ENCODE data around the gene PPP3R1. TPM values are rescaled to one million over a fixed set of nuclear protein-coding genes. Genes with fewer than 3 reads are reported as not detected.

PPP3R1 gene
- total and polyA plus RNA-seq, 2 donors, result 31.3 to 75.2 TPM

DNA sequence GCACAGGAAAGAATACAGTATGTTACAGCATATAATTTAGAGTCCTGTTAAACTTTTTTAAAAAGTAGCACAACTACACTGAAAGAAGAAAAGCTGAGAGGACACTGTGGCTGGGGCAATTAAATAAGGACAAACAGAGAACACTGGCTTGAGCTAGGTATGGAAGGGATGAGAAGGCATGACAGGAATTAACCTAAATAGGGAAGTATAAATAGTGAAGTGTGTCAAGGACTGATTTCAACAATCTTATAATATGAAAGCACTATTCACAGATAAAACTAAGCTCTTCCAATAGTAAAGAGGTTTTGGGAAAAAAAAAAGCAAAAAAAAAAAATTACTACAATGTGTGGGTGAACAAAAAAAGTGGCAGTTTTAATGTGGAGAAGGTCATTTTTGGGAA, 45.5 kb downstream of the PPP3R1 start:
- no peak for DNase-seq (ENCODE audit: extremely low spot score)
- H3K4me3 ChIP-seq (ENCODE audit: low read depth, low read length), result no peak overlapping the region
- peaks cover 4% of the 10 kb centered on the region for H3K4me1 ChIP-seq (ENCODE audit: insufficient read depth)
- H3K27ac ChIP-seq (ENCODE audit: low read depth), result no peak overlapping the region
- peaks cover 2% of the 10 kb centered on the region for H3K36me3 ChIP-seq (ENCODE audit: insufficient read depth)

DNA sequence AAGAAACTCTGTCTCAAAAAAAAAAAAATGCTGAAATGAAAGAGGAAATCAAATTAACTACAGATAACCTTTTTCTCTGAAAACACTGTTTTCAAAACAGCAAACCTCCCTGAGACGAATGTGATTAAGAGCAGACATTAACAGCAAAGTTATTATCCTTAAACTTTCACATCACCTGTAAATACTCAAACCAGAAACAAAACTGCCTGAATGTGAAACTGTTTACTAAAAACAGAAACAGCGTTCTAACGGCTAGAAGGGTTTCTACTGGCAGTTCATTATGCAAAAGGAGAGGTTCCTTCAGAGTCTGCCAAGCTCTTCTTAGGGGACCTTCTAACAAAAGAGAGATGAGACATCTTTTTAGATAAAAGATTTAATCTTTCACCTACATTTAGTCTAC, 48.7 kb downstream of the PPP3R1 start:
- Histone ChIP-seq H3K4me3 (ENCODE audit: low read depth, low read length) (no peak overlapping the region), H3K27ac (ENCODE audit: low read depth) (no peak overlapping the region), H3K4me1 (ENCODE audit: insufficient read depth) (peaks cover 2% of the 10 kb centered on the region), H3K36me3 (ENCODE audit: insufficient read depth) (peaks cover under 1% of the 10 kb centered on the region)
- WGBS, result 24% methylated on average over 3 of the region's 3 CpGs
- DNase-seq (ENCODE audit: extremely low spot score), result no peak

- no peak for DNase-seq (ENCODE audit: extremely low spot score)
- no peaks in the 10 kb centered on the region for H3K4me1 ChIP-seq (ENCODE audit: insufficient read depth)
- H3K4me3 ChIP-seq (ENCODE audit: low read depth, low read length), result no peak overlapping the region
- no peaks in the 10 kb centered on the region for H3K36me3 ChIP-seq (ENCODE audit: insufficient read depth)
- H3K27ac ChIP-seq (ENCODE audit: low read depth), result no peak overlapping the region
- 68% methylated on average over 4 of the region's 4 CpGs for WGBS
Observed at GRCh38 chr2:68200157-68200787, 52.1 kb downstream of the PPP3R1 start.

- DNase-seq (ENCODE audit: extremely low spot score), result no peak
- Histone ChIP-seq H3K4me1 (ENCODE audit: insufficient read depth) (no peaks in the 10 kb centered on the region), H3K36me3 (ENCODE audit: insufficient read depth) (no peaks in the 10 kb centered on the region), H3K4me3 (ENCODE audit: low read depth, low read length) (no peak overlapping the region), H3K27ac (ENCODE audit: low read depth) (no peak overlapping the region)
- 48% methylated on average over 4 of the region's 4 CpGs for WGBS
Observed at GRCh38 chr2:68196120-68196716, 56.1 kb downstream of the PPP3R1 start.

GRCh38 chr2:68195096-68195495, 57.2 kb downstream of the PPP3R1 start:
- Histone ChIP-seq H3K4me3 (ENCODE audit: low read depth, low read length) (no peak overlapping the region), H3K27ac (ENCODE audit: low read depth) (no peak overlapping the region), H3K4me1 (ENCODE audit: insufficient read depth) (no peaks in the 10 kb centered on the region), H3K36me3 (ENCODE audit: insufficient read depth) (no peaks in the 10 kb centered on the region)
- DNase-seq (ENCODE audit: extremely low spot score), result no peak

DNA sequence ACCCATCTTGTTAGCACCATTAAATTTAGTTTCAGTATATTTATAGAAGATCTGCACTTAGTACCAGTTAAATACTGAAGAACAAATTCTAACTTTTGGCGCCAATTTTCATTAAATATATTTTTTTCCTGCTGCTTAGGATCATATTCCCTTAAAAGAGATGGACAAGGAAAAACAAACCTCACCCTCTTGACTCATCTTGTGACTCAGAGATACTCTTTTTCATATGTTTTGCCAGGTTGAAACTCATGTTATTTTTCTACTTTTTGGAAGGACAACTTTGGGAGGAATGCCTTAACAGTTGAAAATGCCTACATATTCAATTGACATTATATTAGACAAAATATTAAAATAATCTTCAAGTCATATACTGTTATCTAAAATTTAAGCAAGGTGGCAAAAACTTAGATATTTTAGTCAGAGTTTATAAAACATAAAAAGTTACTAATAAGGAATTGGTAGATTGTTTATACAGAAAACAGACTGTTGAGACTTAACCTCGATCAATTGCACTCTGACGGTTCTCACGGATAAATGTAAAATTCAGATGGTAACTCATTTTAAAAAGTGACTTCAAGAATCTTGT, 58.5 kb downstream of the PPP3R1 start:
- Histone ChIP-seq H3K4me3 (ENCODE audit: low read depth, low read length) (no peak overlapping the region), H3K36me3 (ENCODE audit: insufficient read depth) (no peaks in the 10 kb centered on the region), H3K27ac (ENCODE audit: low read depth) (no peak overlapping the region), H3K4me1 (ENCODE audit: insufficient read depth) (no peaks in the 10 kb centered on the region)
- no peak for DNase-seq (ENCODE audit: extremely low spot score)
- 83% methylated on average over 4 of the region's 4 CpGs for WGBS

GRCh38 chr2:68193144-68193543, 59.2 kb downstream of the PPP3R1 start:
- H3K4me3 ChIP-seq (ENCODE audit: low read depth, low read length), result no peak overlapping the region
- no peaks in the 10 kb centered on the region for H3K4me1 ChIP-seq (ENCODE audit: insufficient read depth)
- WGBS, result 34% methylated on average over 3 of the region's 3 CpGs

DNA sequence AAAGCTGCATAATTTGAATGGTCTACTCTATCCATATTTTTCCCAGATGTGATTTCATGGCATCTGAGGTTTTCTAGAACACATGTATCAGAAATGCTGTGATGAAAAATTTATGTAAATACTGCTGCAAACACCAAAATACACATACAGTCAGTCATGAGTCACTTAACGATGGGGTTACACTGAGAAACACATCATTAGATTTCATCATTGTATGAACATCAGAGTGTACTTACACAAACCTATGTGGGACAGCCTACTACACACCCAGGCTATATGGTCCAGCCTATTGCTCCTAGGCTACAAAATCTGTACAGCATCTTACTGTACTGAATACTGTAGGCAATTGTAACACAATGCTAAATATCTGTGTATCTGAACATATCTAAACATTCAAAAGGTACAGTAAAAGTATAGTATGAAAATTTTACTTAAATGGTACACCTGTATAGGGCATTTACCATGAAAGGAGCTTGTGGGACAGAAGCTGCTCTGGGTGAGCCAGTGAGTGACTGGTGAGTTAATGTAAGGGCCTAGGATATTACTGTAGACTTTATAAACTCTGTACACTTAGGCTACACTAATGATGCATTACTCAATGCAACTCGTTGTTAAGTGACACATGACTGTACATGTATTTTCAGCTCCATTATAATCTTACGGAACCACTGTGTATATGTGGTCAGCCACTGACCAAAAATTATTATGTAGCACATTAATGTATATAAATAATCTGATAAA, 61.2 kb downstream of the PPP3R1 start:
- Histone ChIP-seq H3K4me1 (ENCODE audit: insufficient read depth) (no peaks in the 10 kb centered on the region), H3K4me3 (ENCODE audit: low read depth, low read length) (no peak overlapping the region), H3K27ac (ENCODE audit: low read depth) (no peak overlapping the region), H3K36me3 (ENCODE audit: insufficient read depth) (no peaks in the 10 kb centered on the region)
- WGBS, result 67% methylated on average over 3 of the region's 3 CpGs
- no peak for DNase-seq (ENCODE audit: extremely low spot score)

More at GRCh38 chr2:68193144-68193543, 59.2 kb downstream of the PPP3R1 start:
- no peak for DNase-seq (ENCODE audit: extremely low spot score)
- Histone ChIP-seq H3K27ac (ENCODE audit: low read depth) (no peak overlapping the region), H3K36me3 (ENCODE audit: insufficient read depth) (no peaks in the 10 kb centered on the region)

DNA sequence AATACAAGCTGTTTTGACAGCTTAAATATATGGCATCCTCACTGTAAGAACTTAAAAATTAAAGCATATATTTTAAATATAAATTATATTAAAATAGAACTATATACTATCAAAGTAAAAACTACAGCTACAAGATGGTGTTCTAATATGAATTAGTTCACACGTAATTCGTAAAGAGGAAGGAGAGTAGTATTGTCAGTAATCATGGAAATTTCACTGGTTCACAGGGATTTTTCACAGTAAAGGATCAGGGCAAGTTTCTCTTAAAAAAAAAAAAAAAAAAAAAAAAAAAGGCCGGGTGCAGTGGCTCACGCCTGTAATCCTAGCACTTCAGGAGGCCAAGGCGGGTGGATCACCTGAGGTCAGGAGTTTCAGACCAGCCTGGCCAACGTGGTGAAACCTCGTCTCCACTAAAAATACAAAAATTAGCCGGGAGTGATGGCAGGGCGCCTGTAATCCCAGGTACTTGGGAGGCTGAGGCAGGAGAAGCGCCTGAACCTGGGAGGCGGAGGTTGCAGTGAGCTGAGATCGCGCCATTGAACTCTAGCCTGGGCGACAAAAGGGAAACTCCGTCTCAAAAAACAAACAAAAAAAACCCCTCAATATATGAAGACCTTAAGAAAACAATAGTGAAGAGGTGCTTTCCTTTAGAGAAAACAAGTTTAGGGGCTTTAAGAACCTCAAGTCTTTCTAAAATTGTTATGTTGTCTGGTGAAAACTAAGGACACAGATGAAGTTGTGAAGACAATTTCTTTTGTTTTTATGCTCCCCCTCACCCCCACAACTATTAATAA, 62.1 kb downstream of the PPP3R1 start:
- no peak for DNase-seq (ENCODE audit: extremely low spot score)
- H3K27ac ChIP-seq (ENCODE audit: low read depth), result no peak overlapping the region
- no peak overlapping the region for H3K4me3 ChIP-seq (ENCODE audit: low read depth, low read length)
- H3K4me1 ChIP-seq (ENCODE audit: insufficient read depth), result no peaks in the 10 kb centered on the region
- no peaks in the 10 kb centered on the region for H3K36me3 ChIP-seq (ENCODE audit: insufficient read depth)
- WGBS, result 88% methylated on average over 15 of the region's 15 CpGs

- H3K27ac ChIP-seq (ENCODE audit: low read depth), result no peak overlapping the region
- no peaks in the 10 kb centered on the region for H3K4me1 ChIP-seq (ENCODE audit: insufficient read depth)
- WGBS, result 81% methylated on average over 5 of the region's 5 CpGs
- no peak for DNase-seq (ENCODE audit: extremely low spot score)
- no peaks in the 10 kb centered on the region for H3K36me3 ChIP-seq (ENCODE audit: insufficient read depth)
- H3K4me3 ChIP-seq (ENCODE audit: low read depth, low read length), result no peak overlapping the region
Observed at GRCh38 chr2:68188831-68189230, 63.5 kb downstream of the PPP3R1 start.

DNA sequence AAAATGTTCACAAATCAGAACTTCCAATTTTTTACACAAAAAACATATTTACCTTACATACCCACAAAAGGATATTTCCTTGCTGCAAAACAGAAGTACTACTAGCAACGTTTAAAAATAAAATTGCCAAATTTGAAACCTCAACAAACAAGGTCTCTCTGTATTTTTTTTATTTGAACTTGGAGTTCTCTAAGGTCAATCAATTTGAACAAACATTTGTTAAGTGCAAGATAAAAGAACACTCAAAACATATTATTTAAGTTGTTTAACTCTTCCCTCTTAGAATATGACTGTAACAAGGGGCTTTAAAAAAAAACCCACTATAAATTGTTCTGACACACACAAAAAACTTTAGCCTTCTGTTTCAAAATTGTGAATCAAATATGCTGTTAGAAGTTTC, 65.0 kb downstream of the PPP3R1 start:
- Histone ChIP-seq H3K4me1 (ENCODE audit: insufficient read depth) (no peaks in the 10 kb centered on the region), H3K4me3 (ENCODE audit: low read depth, low read length) (no peak overlapping the region), H3K27ac (ENCODE audit: low read depth) (no peak overlapping the region), H3K36me3 (ENCODE audit: insufficient read depth) (no peaks in the 10 kb centered on the region)
- WGBS, result 35% methylated on average over 1 of the region's 1 CpG
- DNase-seq (ENCODE audit: extremely low spot score), result no peak

GRCh38 chr2:68185541-68186164, 66.7 kb downstream of the PPP3R1 start:
- Histone ChIP-seq H3K4me1 (ENCODE audit: insufficient read depth) (no peaks in the 10 kb centered on the region), H3K36me3 (ENCODE audit: insufficient read depth) (no peaks in the 10 kb centered on the region), H3K27ac (ENCODE audit: low read depth) (no peak overlapping the region), H3K4me3 (ENCODE audit: low read depth, low read length) (no peak overlapping the region)
- WGBS, result 44% methylated on average over 5 of the region's 5 CpGs
- no peak for DNase-seq (ENCODE audit: extremely low spot score)

- H3K27ac ChIP-seq (ENCODE audit: low read depth), result no peak overlapping the region
- H3K4me3 ChIP-seq (ENCODE audit: low read depth, low read length), result no peak overlapping the region
- no peak for DNase-seq (ENCODE audit: extremely low spot score)
- H3K4me1 ChIP-seq (ENCODE audit: insufficient read depth), result no peaks in the 10 kb centered on the region
- 98% methylated on average over 1 of the region's 1 CpG for WGBS
- no peaks in the 10 kb centered on the region for H3K36me3 ChIP-seq (ENCODE audit: insufficient read depth)
Observed at GRCh38 chr2:68182902-68183301, 69.4 kb downstream of the PPP3R1 start.
